ENCODE results near the gene MYBPHL. TPM values are rescaled to one million over a fixed set of nuclear protein-coding genes. Genes with fewer than 3 reads are reported as not detected.
A peak's percentile ranks its signal among the peaks of the same experiment; 100 is the strongest.

The MYBPHL gene
- total RNA-seq (1 to 10 TPM in 2 of 10 donors, under 1 TPM in 8; 0.23 to 2.7 (median 0.53) TPM), polyA plus RNA-seq (under 1 TPM in 1 of 2 donors, not detected in 1; 0.30 TPM)
- long read RNA-seq, donor 1 = 0 reads
- long read RNA-seq, donor 2, partial matches to known transcripts = 0 of 1 reads
- long read RNA-seq, donor 2, other reads (novel, unspliced or antisense) = 0 of 1 reads
- long read RNA-seq, donor 3, partial matches to known transcripts = 0 of 1 reads
- long read RNA-seq, donor 3, other reads (novel, unspliced or antisense) = 1 of 1 reads

- no peak for TF ChIP-seq CTCF (IDR thresholded peaks at IDR 0.05)
- Histone ChIP-seq H3K27ac (peak within 1 kb of the TSS in 9 of 10 donors; percentile 4 to 72 (median 51)), H3K27me3 (no peaks in the 10 kb centered on the region), H3K4me1 (peaks cover 9 to 54% (median 38%) of the 10 kb centered on the region in 9 donors), H3K4me3 (no peak within 1 kb of the TSS), H3K36me3 (peaks cover 0 to 33% (median 6%) of the 10 kb centered on the region in 9 donors), H3K9me3 (no peaks in the 10 kb centered on the region)
- ATAC-seq (peak in 6 of 8 donors; percentile 8 to 48 (median 21)), DNase-seq (no peak)
- WGBS, 2 donors = 56 to 66% methylated on average over 7 of the region's 7 CpGs
- intact Hi-C loops (cut with DNase I) = loop anchor here in 1 of 10 donors (2.0 kb wide), 1 partner anchor 24 kb away; the partner anchor contains the start of gene PSRC1
Observed at GRCh38 chr1:109306832-109307273, at the start of gene MYBPHL. TSS of gene MYBPHL (minus strand) at chr1:109307011. CDS start at chr1:109306991, 20 bp downstream.

- intact Hi-C loops (cut with DNase I) = no loop called here
- no peak overlapping the region for H3K27ac ChIP-seq
- WGBS, 2 donors = 76 to 80% methylated on average over 1 of the region's 1 CpG
Observed at GRCh38 chr1:109356505-109356904, 49.7 kb upstream of the MYBPHL start.

GRCh38 chr1:109354929-109355328 is 48.1 kb upstream of the MYBPHL start:
- no peaks in the 10 kb centered on the region for H3K27me3 ChIP-seq
- no peak overlapping the region for H3K27ac ChIP-seq
- no peak for TF ChIP-seq CTCF (IDR thresholded peaks at IDR 0.05)
- H3K36me3 ChIP-seq = peaks cover 0 to 55% (median 30%) of the 10 kb centered on the region in 9 donors
- ATAC-seq (no peak), DNase-seq (no peak)
- no peak overlapping the region for H3K4me3 ChIP-seq
- H3K9me3 ChIP-seq = no peaks in the 10 kb centered on the region
- 96 to 99% methylated on average over 3 of the region's 3 CpGs for WGBS, 2 donors
- peaks cover 0 to 36% (median 7%) of the 10 kb centered on the region in 9 donors for H3K4me1 ChIP-seq
- intact Hi-C loops (cut with DNase I) = loop anchor here in 4 of 10 donors (5.0 kb wide), 4 partner anchors 37 to 47 kb away; partner anchors contain the start of gene SORT1 (in 1 of the 4)

More at GRCh38 chr1:109356505-109356904, 49.7 kb upstream of the MYBPHL start:
- DNase-seq (no peak), ATAC-seq (no peak)
- no peak overlapping the region for H3K4me3 ChIP-seq
- no peaks in the 10 kb centered on the region for H3K9me3 ChIP-seq
- no peaks in the 10 kb centered on the region for H3K27me3 ChIP-seq
- TF ChIP-seq CTCF (IDR thresholded peaks at IDR 0.05) = no peak
- H3K4me1 ChIP-seq = peaks cover 0 to 41% (median 13%) of the 10 kb centered on the region in 9 donors
- peaks cover 0 to 39% (median 17%) of the 10 kb centered on the region in 9 donors for H3K36me3 ChIP-seq

- TF ChIP-seq CTCF (IDR thresholded peaks at IDR 0.05) = no peak
- Histone ChIP-seq H3K4me3 (no peak overlapping the region), H3K27ac (no peak overlapping the region), H3K4me1 (peaks cover 0 to 17% (median 0%) of the 10 kb centered on the region in 9 donors), H3K27me3 (no peaks in the 10 kb centered on the region), H3K36me3 (peaks cover 0 to 90% (median 48%) of the 10 kb centered on the region in 9 donors), H3K9me3 (no peaks in the 10 kb centered on the region)
- WGBS, 2 donors = 93 to 96% methylated on average over 5 of the region's 5 CpGs
- peak in 1 of 8 donors; percentile 29 for ATAC-seq
- intact Hi-C loops (cut with DNase I) = loop anchor here in 4 of 10 donors (5.0 kb wide), 4 partner anchors 39 to 51 kb away; partner anchors contain the start of gene SORT1 (in 1 of the 4)
- no peak for DNase-seq
Observed at GRCh38 chr1:109351457-109351856, 44.6 kb upstream of the MYBPHL start.

Measured in heart right ventricle (tissue), 16 donors.